Measurements from ENCODE around the gene SMARCE1. TPM values are rescaled to one million over a fixed set of nuclear protein-coding genes. Genes with fewer than 3 reads are reported as not detected.
A peak's percentile ranks its signal among the peaks of the same experiment; 100 is the strongest.
"Not testable (repeated sequence)": the region's sequence is repeated elsewhere in the genome, so short reads cannot be mapped to it uniquely, and the experiment has no call there.

SMARCE1 gene
- total RNA-seq, 2 experiments from 2014 or later = 90.7 to 110 TPM

- no peaks in the 10 kb centered on the region for H3K27me3 Mint-ChIP-seq
- H3K9me3 Mint-ChIP-seq (ENCODE audit: low read depth) = peaks cover 3% of the 10 kb centered on the region
- peaks cover 14% of the 10 kb centered on the region for H3K36me3 Mint-ChIP-seq
- ATAC-seq = no peak
- peaks cover 95% of the 10 kb centered on the region for H3K4me1 Mint-ChIP-seq
- peak; percentile 27 for DNase-seq
- no peak overlapping the region for H3K4me3 Mint-ChIP-seq
- CTCF ChIA-PET = interaction anchor here (0.8 kb wide), 1 partner anchor 18 kb away, joined by 3 read pairs; no protein-coding TSS in a partner anchor
- H3K27ac Mint-ChIP-seq = peak overlapping the region; percentile 12
Observed at GRCh38 chr17:40600486-40601046, 47.1 kb downstream of the SMARCE1 start.

- Mint-ChIP-seq H3K27ac (peak overlapping the region; percentile 95), H3K27me3 (no peaks in the 10 kb centered on the region), H3K9me3 (ENCODE audit: low read depth) (peaks cover 3% of the 10 kb centered on the region), H3K36me3 (peaks cover 15% of the 10 kb centered on the region), H3K4me1 (peaks cover 85% of the 10 kb centered on the region), H3K4me3 (peak overlapping the region; percentile 49)
- CTCF ChIA-PET = no interaction called here
- ATAC-seq (no peak), DNase-seq (no peak)
Observed at GRCh38 chr17:40599468-40599763, 48.2 kb downstream of the SMARCE1 start.

GRCh38 chr17:40598619-40599467 is 48.8 kb downstream of the SMARCE1 start:
- DNase-seq = peak; percentile 79
- H3K4me1 Mint-ChIP-seq = peaks cover 79% of the 10 kb centered on the region
- peak overlapping the region; percentile 49 for H3K4me3 Mint-ChIP-seq

GRCh38 chr17:40598301-40598618 is 49.4 kb downstream of the SMARCE1 start:
- Mint-ChIP-seq H3K9me3 (ENCODE audit: low read depth) (peaks cover 3% of the 10 kb centered on the region), H3K4me1 (peaks cover 74% of the 10 kb centered on the region), H3K4me3 (peak overlapping the region; percentile 49), H3K27me3 (no peaks in the 10 kb centered on the region), H3K27ac (peak overlapping the region; percentile 95), H3K36me3 (peaks cover 11% of the 10 kb centered on the region)
- ATAC-seq (no peak), DNase-seq (no peak)
- CTCF ChIA-PET = interaction anchor here (0.9 to 2.3 kb wide), 7 partner anchors 9 to 281 kb away, joined by 3 to 12 read pairs (median 4); no protein-coding TSS in a partner anchor

More at GRCh38 chr17:40598619-40599467, 48.8 kb downstream of the SMARCE1 start:
- Mint-ChIP-seq H3K27me3 (no peaks in the 10 kb centered on the region), H3K36me3 (peaks cover 11% of the 10 kb centered on the region), H3K9me3 (ENCODE audit: low read depth) (peaks cover 3% of the 10 kb centered on the region), H3K27ac (peak overlapping the region; percentile 95)
- ATAC-seq = peak; percentile 45
- CTCF ChIA-PET = interaction anchor here (1.1 to 2.3 kb wide), 2 partner anchors 16 to 38 kb away, joined by 4 to 12 read pairs; no protein-coding TSS in a partner anchor

GRCh38 chr17:40597556-40598300 is 49.9 kb downstream of the SMARCE1 start:
- no peak for DNase-seq
- H3K27me3 Mint-ChIP-seq = no peaks in the 10 kb centered on the region
- H3K9me3 Mint-ChIP-seq (ENCODE audit: low read depth) = peaks cover 3% of the 10 kb centered on the region
- H3K36me3 Mint-ChIP-seq = peaks cover 11% of the 10 kb centered on the region
- CTCF ChIA-PET = interaction anchor here (0.8 to 2.3 kb wide), 9 partner anchors 9 to 280 kb away, joined by 3 to 12 read pairs (median 4); no protein-coding TSS in a partner anchor
- H3K27ac Mint-ChIP-seq = peak overlapping the region; percentile 95
- H3K4me3 Mint-ChIP-seq = no peak overlapping the region
- ATAC-seq = no peak
- peaks cover 68% of the 10 kb centered on the region for H3K4me1 Mint-ChIP-seq

- no peak for ATAC-seq
- no peak for DNase-seq
- CTCF ChIA-PET = interaction anchor here (0.8 to 2.3 kb wide), 6 partner anchors 10 to 29 kb away, joined by 3 to 12 read pairs (median 5); no protein-coding TSS in a partner anchor
- Mint-ChIP-seq H3K9me3 (ENCODE audit: low read depth) (peaks cover 3% of the 10 kb centered on the region), H3K4me1 (peaks cover 63% of the 10 kb centered on the region), H3K4me3 (no peak overlapping the region), H3K27me3 (no peaks in the 10 kb centered on the region), H3K36me3 (peaks cover 11% of the 10 kb centered on the region), H3K27ac (peak overlapping the region; percentile 95)
Observed at GRCh38 chr17:40597156-40597555, 50.5 kb downstream of the SMARCE1 start.

GRCh38 chr17:40596261-40596919 is 51.2 kb downstream of the SMARCE1 start:
- H3K4me3 Mint-ChIP-seq = no peak overlapping the region
- H3K9me3 Mint-ChIP-seq (ENCODE audit: low read depth) = peaks cover 3% of the 10 kb centered on the region
- peaks cover 55% of the 10 kb centered on the region for H3K4me1 Mint-ChIP-seq
- peaks cover 11% of the 10 kb centered on the region for H3K36me3 Mint-ChIP-seq
- CTCF ChIA-PET = interaction anchor here (1.4 to 1.7 kb wide), 2 partner anchors 11 to 36 kb away, joined by 3 to 6 read pairs; no protein-coding TSS in a partner anchor
- H3K27me3 Mint-ChIP-seq = no peaks in the 10 kb centered on the region
- peak overlapping the region; percentile 77 for H3K27ac Mint-ChIP-seq
- ATAC-seq = peak; percentile 68
- DNase-seq = peak; percentile 62

GRCh38 chr17:40590742-40591141 is 56.9 kb downstream of the SMARCE1 start:
- H3K27ac Mint-ChIP-seq = no peak overlapping the region
- H3K4me1 Mint-ChIP-seq = peaks cover 24% of the 10 kb centered on the region
- CTCF ChIA-PET = interaction anchor here (0.9 to 1.3 kb wide), 3 partner anchors 13 to 28 kb away, joined by 3 read pairs; no protein-coding TSS in a partner anchor
- ATAC-seq (no peak), DNase-seq (no peak)
- peaks cover 3% of the 10 kb centered on the region for H3K27me3 Mint-ChIP-seq
- H3K4me3 Mint-ChIP-seq = no peak overlapping the region
- peaks cover 6% of the 10 kb centered on the region for H3K9me3 Mint-ChIP-seq (ENCODE audit: low read depth)
- H3K36me3 Mint-ChIP-seq = peaks cover 29% of the 10 kb centered on the region

GRCh38 chr17:40588552-40588951 is 59.1 kb downstream of the SMARCE1 start:
- no peak overlapping the region for H3K27ac Mint-ChIP-seq
- ATAC-seq (no peak), DNase-seq (no peak)
- peaks cover 25% of the 10 kb centered on the region for H3K4me1 Mint-ChIP-seq
- CTCF ChIA-PET = interaction anchor here (1.1 to 1.5 kb wide), 2 partner anchors 11 to 28 kb away, joined by 3 read pairs; no protein-coding TSS in a partner anchor
- H3K9me3 Mint-ChIP-seq (ENCODE audit: low read depth) = peaks cover 13% of the 10 kb centered on the region
- peaks cover 44% of the 10 kb centered on the region for H3K36me3 Mint-ChIP-seq
- peaks cover 3% of the 10 kb centered on the region for H3K27me3 Mint-ChIP-seq
- H3K4me3 Mint-ChIP-seq = no peak overlapping the region

- not testable (repeated sequence) for H3K27me3 Mint-ChIP-seq, H3K4me3 Mint-ChIP-seq, ATAC-seq, DNase-seq
- peak overlapping the region; percentile 3 for H3K27ac Mint-ChIP-seq
- CTCF ChIA-PET = interaction anchor here (0.6 to 1.5 kb wide), 2 partner anchors 16 to 59 kb away, joined by 3 read pairs; no protein-coding TSS in a partner anchor
- H3K4me1 Mint-ChIP-seq = peaks cover 46% of the 10 kb centered on the region
- H3K9me3 Mint-ChIP-seq (ENCODE audit: low read depth) = peaks cover 13% of the 10 kb centered on the region
- H3K36me3 Mint-ChIP-seq = peaks cover 49% of the 10 kb centered on the region
Observed at GRCh38 chr17:40586264-40586663, 61.4 kb downstream of the SMARCE1 start.

GRCh38 chr17:40584950-40585349 is 62.7 kb downstream of the SMARCE1 start:
- CTCF ChIA-PET = interaction anchor here (1.2 kb wide), 1 partner anchor 52 kb away, joined by 3 read pairs; no protein-coding TSS in a partner anchor
- not testable (repeated sequence) for H3K27ac Mint-ChIP-seq

GRCh38 chr17:40582328-40582901 is 65.2 kb downstream of the SMARCE1 start:
- CTCF ChIA-PET = interaction anchor here (0.6 to 2.8 kb wide), 5 partner anchors 10 to 351 kb away, joined by 3 to 9 read pairs (median 4); no protein-coding TSS in a partner anchor
- Mint-ChIP-seq H3K4me1 (peaks cover 59% of the 10 kb centered on the region), H3K27ac (peak overlapping the region; percentile 79), H3K27me3 (peaks cover 3% of the 10 kb centered on the region), H3K36me3 (peaks cover 36% of the 10 kb centered on the region), H3K9me3 (ENCODE audit: low read depth) (peaks cover 9% of the 10 kb centered on the region), H3K4me3 (peak overlapping the region; percentile 34)
- ATAC-seq (peak; percentile 91), DNase-seq (peak; percentile 85)

More at GRCh38 chr17:40584950-40585349, 62.7 kb downstream of the SMARCE1 start:
- H3K9me3 Mint-ChIP-seq (ENCODE audit: low read depth) = peaks cover 11% of the 10 kb centered on the region
- peaks cover 54% of the 10 kb centered on the region for H3K4me1 Mint-ChIP-seq
- not testable (repeated sequence) for H3K4me3 Mint-ChIP-seq, H3K27me3 Mint-ChIP-seq, ATAC-seq, DNase-seq
- peaks cover 49% of the 10 kb centered on the region for H3K36me3 Mint-ChIP-seq

Measured in activated CD8-positive, alpha-beta memory T cell treated with anti-CD3 and anti-CD28 coated beads, Interleukin-2, amount 10 ng/mL, durations not matched to agents 7 days and 5 days (primary cell).